ENCODE measurements around the gene GDF10.
A peak's percentile ranks its signal among the peaks of the same experiment; 100 is the strongest.

Gene GDF10

GRCh38 chr10:47359101-47359500 is 59.1 kb downstream of the GDF10 start:
- no peak for TF ChIP-seq CTCF (IDR thresholded peaks at IDR 0.05; ENCODE audit: borderline replicate concordance, insufficient read depth, low read depth, low read length)
- no peak overlapping the region for H3K4me3 ChIP-seq (ENCODE audit: low read depth, low read length)

- TF ChIP-seq CTCF (IDR thresholded peaks at IDR 0.05; ENCODE audit: borderline replicate concordance, insufficient read depth, low read depth, low read length): no peak
- no peak overlapping the region for H3K4me3 ChIP-seq (ENCODE audit: low read depth, low read length)
Measured at GRCh38 chr10:47359626-47360418, 59.8 kb downstream of the GDF10 start.

- H3K4me3 ChIP-seq (ENCODE audit: low read depth, low read length): no peak overlapping the region
- no peak for TF ChIP-seq CTCF (IDR thresholded peaks at IDR 0.05; ENCODE audit: borderline replicate concordance, insufficient read depth, low read depth, low read length)
Measured at GRCh38 chr10:47360419-47361040, 60.5 kb downstream of the GDF10 start.

GRCh38 chr10:47361293-47361692 is 61.3 kb downstream of the GDF10 start:
- TF ChIP-seq CTCF (IDR thresholded peaks at IDR 0.05; ENCODE audit: borderline replicate concordance, insufficient read depth, low read depth, low read length): peak; percentile 82
- no peak overlapping the region for H3K4me3 ChIP-seq (ENCODE audit: low read depth, low read length)

GRCh38 chr10:47362199-47362598 is 62.2 kb downstream of the GDF10 start:
- no peak for TF ChIP-seq CTCF (IDR thresholded peaks at IDR 0.05; ENCODE audit: borderline replicate concordance, insufficient read depth, low read depth, low read length)
- H3K4me3 ChIP-seq (ENCODE audit: low read depth, low read length): no peak overlapping the region

All from GM12875 (cell line).